ENCODE results near the gene ACTR2.
"Not testable (repeated sequence)": the region's sequence is repeated elsewhere in the genome, so short reads cannot be mapped to it uniquely, and the experiment has no call there.

Gene ACTR2

DNA sequence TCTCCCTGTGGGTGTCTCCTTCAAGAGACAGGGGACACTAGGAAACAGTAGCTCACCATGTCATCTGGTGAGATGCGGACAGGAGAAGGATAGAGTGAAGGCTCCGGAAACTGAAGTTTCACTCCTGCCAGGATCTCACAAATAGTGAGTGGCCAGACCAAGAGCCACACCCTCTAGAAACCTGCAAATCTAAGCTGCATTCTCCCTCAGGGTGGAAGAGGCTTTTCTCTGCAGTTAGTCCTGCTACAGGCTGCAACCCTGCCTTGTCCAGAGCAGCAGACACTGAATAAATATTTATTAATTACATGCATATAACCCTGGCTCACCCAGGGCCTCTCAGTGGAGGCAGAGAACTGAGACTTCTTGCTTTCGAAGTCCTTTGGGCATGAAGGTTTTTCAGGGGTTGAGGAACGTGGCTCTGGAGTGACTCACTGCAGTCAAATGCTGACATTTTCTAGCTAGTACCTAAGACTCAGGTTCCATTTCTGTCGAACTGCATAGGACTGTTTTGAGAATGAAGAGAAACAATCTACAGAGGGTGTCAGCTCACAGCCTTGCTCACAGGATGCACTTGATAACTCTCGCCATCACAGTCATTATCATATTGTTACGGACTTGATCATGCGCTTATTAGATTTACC is 87.3 kb downstream of the ACTR2 start:
- DNase-seq: peak; percentile 21

DNA sequence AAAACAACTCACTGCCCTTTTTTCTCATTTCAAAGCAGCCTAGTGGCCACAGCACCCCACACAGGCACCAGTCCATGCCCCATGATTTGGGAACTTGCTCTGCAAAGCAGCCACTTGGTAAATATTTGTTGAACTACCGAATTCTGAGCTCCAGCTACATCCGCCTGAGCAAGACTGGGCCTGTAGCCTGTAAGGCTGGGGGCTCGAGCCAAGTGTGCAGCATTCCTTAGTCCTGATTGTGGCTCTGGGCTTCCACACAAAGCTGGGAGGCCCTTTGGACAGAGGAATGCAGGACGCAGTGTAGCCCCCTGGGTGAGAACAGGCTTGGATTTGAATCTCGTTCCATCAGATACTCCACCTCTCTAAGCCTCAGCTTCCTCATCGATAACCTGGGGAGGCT is 88.4 kb downstream of the ACTR2 start:
- peak; percentile 87 for DNase-seq

DNA sequence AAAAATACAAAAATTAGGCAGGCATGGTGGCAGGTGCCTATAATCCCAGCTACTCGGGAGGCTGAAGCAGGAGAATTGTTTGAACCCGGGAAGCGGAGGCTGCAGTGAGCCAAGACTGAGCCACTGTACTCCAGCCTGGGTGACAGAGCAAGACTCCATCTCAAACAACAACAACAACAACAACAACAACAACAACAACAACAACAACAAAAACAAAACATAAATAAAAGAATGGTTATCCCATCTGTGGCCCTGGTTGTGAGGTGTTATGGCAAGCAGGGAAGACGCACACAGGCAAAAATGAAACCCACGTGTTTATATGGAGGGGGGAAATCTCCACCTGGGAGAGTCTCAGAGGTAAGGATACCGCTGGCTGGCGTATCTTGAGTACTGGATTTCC is 89.7 kb downstream of the ACTR2 start:
- DNase-seq: not testable (repeated sequence)

DNA sequence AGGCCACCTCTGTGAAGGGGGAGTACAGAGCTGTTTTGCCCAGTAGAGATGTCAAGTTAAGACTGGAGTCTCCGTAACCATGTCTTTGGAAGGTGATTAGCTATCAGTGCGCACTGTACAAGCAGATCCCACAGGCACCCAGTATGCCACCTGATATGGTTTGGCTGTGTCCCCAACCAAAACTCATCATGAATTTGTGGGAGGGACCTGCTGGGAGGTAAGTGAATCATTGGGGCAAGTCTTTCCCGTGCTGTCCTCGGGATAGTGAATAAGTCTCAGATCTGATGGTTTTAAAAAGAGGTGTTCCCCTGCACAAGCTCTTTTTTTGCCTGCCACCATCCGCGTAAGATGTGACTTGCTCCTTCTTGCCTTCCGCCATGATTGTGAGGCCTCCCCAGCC is 90.2 kb downstream of the ACTR2 start:
- DNase-seq: no peak

DNA sequence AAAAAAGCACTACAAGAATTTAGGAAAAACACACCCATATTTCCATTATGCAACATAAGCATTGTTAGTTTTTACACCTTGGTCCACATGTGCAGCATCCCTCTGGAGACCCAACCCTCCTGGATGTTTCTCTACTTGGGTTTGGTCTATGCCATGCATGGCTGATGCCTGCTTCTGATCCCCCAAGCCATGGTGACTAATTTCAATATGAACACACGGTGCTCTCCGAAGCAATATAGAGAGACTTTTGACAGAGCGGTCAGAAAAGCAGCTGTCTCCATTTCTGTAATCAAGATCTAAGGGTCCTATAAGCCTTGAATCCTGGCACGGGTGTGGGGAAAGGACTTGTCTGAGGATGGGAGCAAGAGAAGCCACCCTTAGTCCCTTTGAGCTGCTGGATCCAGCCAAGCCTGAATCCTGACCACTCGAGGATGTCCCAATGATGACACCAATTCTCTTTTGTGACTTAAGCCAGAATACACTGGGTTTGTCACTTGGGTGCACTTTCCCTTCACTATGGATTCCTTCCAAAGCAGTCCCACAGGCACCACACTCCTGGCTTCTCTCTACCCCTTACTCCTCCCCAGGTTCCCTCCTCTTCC is 91.5 kb downstream of the ACTR2 start:
- DNase-seq: no peak

DNA sequence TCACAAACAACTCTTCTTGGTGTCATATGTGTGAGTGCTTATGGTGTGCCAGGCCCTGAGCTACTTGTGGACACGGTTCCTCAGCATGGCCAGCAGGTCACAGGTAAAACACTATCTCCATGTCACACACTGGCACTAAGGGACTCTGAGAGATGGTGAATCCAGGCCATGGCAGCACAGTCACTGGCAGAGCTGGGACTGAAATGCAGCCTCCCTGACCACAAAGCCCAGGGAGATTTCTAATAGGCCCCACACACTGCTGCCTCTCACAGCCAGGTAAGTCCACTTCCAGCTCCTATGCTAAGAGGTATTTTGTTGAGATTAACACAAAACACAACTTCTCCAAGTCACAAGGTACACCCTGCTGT is 92.0 kb downstream of the ACTR2 start:
- DNase-seq: no peak

DNA sequence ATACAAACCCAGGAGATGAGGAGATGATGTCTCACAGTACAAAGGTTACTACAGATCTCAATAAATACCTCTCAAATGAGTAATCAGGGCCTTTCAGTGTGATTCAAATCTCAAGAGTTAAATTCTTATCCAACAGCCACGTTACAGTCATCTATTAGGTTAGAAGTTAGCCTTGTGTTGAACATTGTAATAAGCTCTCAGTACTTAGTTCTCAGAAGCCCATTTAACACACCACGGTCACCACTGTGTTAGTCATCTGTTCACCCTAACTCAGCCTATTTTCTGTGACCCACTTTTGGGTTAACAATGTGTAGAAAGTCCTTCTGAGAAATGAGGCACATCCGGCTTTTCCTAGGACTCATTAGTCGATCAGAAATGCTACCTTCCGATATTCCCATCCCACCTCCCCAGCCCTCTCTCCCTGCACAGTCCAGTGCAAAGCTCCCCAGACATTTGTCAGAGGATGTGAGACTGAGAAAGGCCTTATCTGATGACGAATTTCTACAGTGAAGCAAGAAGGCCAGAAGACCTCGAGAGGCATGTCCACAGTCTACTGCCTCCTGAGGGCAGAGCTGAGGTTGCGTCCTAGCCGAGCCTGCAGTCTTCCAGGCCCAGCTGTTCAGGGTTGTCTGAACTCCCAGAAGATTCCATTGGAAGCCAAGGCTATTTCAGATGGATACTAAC is 92.6 kb downstream of the ACTR2 start:
- DNase-seq: peak; percentile 93
